ENCODE results near the gene OR7C1.
"Not testable (repeated sequence)": the region's sequence is repeated elsewhere in the genome, so short reads cannot be mapped to it uniquely, and the experiment has no call there.

GRCh38 chr19:14781713-14782536 is 53.1 kb downstream of the OR7C1 start:
- TF ChIP-seq E2F1 (CRISPR knock-in tag; IDR thresholded peaks at IDR 0.05); NR2C2 (CRISPR knock-in tag; IDR thresholded peaks at IDR 0.05); SP1 (CRISPR knock-in tag; conservative IDR thresholded peaks at IDR 0.05); ATF2 (CRISPR knock-in tag; IDR thresholded peaks at IDR 0.05; ENCODE audit: borderline replicate concordance, low read depth); ELF4 (CRISPR knock-in tag; IDR thresholded peaks at IDR 0.05; ENCODE audit: low read depth); JUN (CRISPR knock-in tag; IDR thresholded peaks at IDR 0.05); ZNF263 (CRISPR knock-in tag; IDR thresholded peaks at IDR 0.05; ENCODE audit: low read depth): not testable (repeated sequence)

Data from WTC11 (cell line).